GM10248 (cell line): ENCODE results near the gene SLC28A2.

Experiments
- CTCF ChIA-PET: fragments of 300-600 bp; sonication (Branson Sonifier 250); formaldehyde crosslinking; extraction: SDS; loops from one replicate; lab custom pipeline; 2021; ENCODE audit warnings: antibody characterized with exemption; lab: Yijun Ruan, JAX
- POLR2A ChIA-PET: fragments of 350-650 bp; sonication (Branson Sonifier 250); formaldehyde crosslinking; extraction: SDS; loops from one replicate; lab custom pipeline; 2020; ENCODE audit warnings: antibody characterized with exemption; lab: Yijun Ruan, JAX
- DNase-seq: peaks from one replicate; pipeline ENCODE4 v3.0.0; 2012; ENCODE audit errors: extremely low spot score
- CTCF ChIP-seq: IDR thresholded peaks from 2 replicates; pipeline ENCODE4 v1.5.1; 2012; ENCODE audit warnings: mild to moderate bottlenecking, low read depth; ENCODE audit errors: extremely low read depth, missing control alignments, control extremely low read depth

The SLC28A2 gene

GRCh38 chr15:45259796-45260195 is 7.8 kb downstream of the SLC28A2 start:
- no peak for TF ChIP-seq CTCF
- DNase-seq: no peak
- ChIA-PET POLR2A (no interaction called here), CTCF (interaction anchor here (1.2 kb wide), 1 partner anchor 8 kb away, joined by 3 read pairs; no protein-coding TSS in a partner anchor)

- ChIA-PET CTCF (interaction anchor here (1.1 to 1.7 kb wide), 3 partner anchors 9 to 57 kb away, joined by 3 to 5 read pairs (median 3); no protein-coding TSS in a partner anchor), POLR2A (no interaction called here)
- TF ChIP-seq CTCF: no peak
- no peak for DNase-seq
Measured at GRCh38 chr15:45262906-45263461, 10.9 kb downstream of the SLC28A2 start.

DNA sequence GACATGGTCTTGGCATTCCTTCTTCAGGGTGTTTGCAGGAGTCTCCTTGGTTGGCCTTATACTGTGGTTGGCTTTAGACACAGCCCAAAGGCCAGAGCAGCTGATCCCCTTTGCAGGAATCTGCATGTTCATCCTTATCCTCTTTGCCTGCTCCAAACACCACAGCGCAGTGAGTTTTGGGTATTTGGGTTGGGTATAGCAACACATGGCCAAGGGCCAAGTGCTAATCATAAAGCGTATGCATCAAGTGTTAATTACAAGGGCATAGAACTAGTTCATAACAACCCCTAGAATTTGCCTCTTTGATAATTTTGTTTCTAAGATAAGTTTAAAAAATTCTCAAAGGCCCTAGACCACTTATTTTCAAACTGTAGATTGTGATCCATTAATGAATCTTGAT is 11.8 kb downstream of the SLC28A2 start:
- ChIA-PET POLR2A (no interaction called here), CTCF (no interaction called here)
- no peak for DNase-seq

GRCh38 chr15:45265506-45265905 is 13.5 kb downstream of the SLC28A2 start:
- ChIA-PET POLR2A (no interaction called here), CTCF (interaction anchor here (1.0 to 2.4 kb wide), 5 partner anchors 11 to 148 kb away, joined by 3 to 6 read pairs (median 3); no protein-coding TSS in a partner anchor)
- TF ChIP-seq CTCF: no peak
- DNase-seq: no peak

More for the DNA sequence above, 11.8 kb downstream of the SLC28A2 start:
- no peak for TF ChIP-seq CTCF

GRCh38 chr15:45268135-45268534 is 16.1 kb downstream of the SLC28A2 start:
- ChIA-PET POLR2A (no interaction called here), CTCF (interaction anchor here (0.8 to 1.0 kb wide), 2 partner anchors 9 to 11 kb away, joined by 3 read pairs; no protein-coding TSS in a partner anchor)
- no peak for TF ChIP-seq CTCF
- no peak for DNase-seq

GRCh38 chr15:45274636-45275380 is 22.8 kb downstream of the SLC28A2 start:
- ChIA-PET POLR2A (no interaction called here), CTCF (interaction anchor here (1.3 to 1.9 kb wide), 2 partner anchors 13 to 112 kb away, joined by 3 to 7 read pairs; no protein-coding TSS in a partner anchor)
- TF ChIP-seq CTCF: no peak
- no peak for DNase-seq
